Esophagus squamous epithelium (tissue), 5 donors: ENCODE results near the gene FAHD2A. TPM values are rescaled to one million over a fixed set of nuclear protein-coding genes. Genes with fewer than 3 reads are reported as not detected.
A peak's percentile ranks its signal among the peaks of the same experiment; 100 is the strongest.
"Not testable (repeated sequence)": the region's sequence is repeated elsewhere in the genome, so short reads cannot be mapped to it uniquely, and the experiment has no call there.

ENCODE experiments used
- DNase-seq: peaks from one replicate; lab custom pipeline; 2025; lab: John Stamatoyannopoulos, UW
- H3K27ac ChIP-seq, 4 donors: fragments of 200-600 bp; sonication (generic); one replicate each; pipeline ENCODE4 v1.5.1; 2016 to 2019; ENCODE audit warnings: mild to moderate bottlenecking in 1 of 4
- H3K27me3 ChIP-seq, 4 donors: fragments of 200-600 bp; sonication (generic); 1 replicate in 3 of 4; 2 replicates in 1 of 4; pipeline versions ENCODE4 v1.5.1 to v1.6.0; 2017 to 2021; ENCODE audit warnings: antibody characterized with exemption in 1 of 4
- H3K36me3 ChIP-seq, 3 donors: fragments of 200-600 bp; sonication (generic); one replicate each; pipeline ENCODE4 v1.5.1; 2016 to 2019
- H3K4me1 ChIP-seq, 3 donors: fragments of 200-600 bp; sonication (generic); one replicate each; pipeline ENCODE4 v1.5.1; 2017 to 2019
- H3K4me3 ChIP-seq, 4 donors: fragments of 200-600 bp; sonication (generic); 1 replicate in 3 of 4; 2 replicates in 1 of 4; pipeline ENCODE4 v1.5.1; 2016 to 2019; ENCODE audit warnings: mild to moderate bottlenecking in 2 of 4, moderate library complexity in 1 of 4
- H3K9me3 ChIP-seq, 3 donors: fragments of 200-600 bp; sonication (generic); one replicate each; pipeline ENCODE4 v1.5.1; 2016 to 2019
- CTCF ChIP-seq, 6 experiments: fragments of 450-650 bp in 4 of 6; fragments of 200-600 bp in 2 of 6; sonication (generic) in 2 of 6; IDR thresholded peaks; one replicate each; pipeline ENCODE4 v1.5.1; 2016 to 2019; ENCODE audit warnings: antibody characterized with exemption in 6 of 6, mild to moderate bottlenecking in 4 of 6, moderate library complexity in 4 of 6
- POLR2A ChIP-seq, 4 donors: fragments of 450-650 bp; IDR thresholded peaks; one replicate each; pipeline ENCODE4 v1.6.1; 2017; ENCODE audit warnings: antibody characterized with exemption in 4 of 4, mild to moderate bottlenecking in 4 of 4, moderate library complexity in 3 of 4
- WGBS, 2 donors: methylation state at CpG; one replicate each; pipeline ENCODE4 v1.1.5; 2018; 5-methylcytosine and 5-hydroxymethylcytosine counted together
- intact Hi-C: fragments of 100-400 bp; cut with DNase I; formaldehyde crosslinking; loops from one replicate; pipeline ENCODE4 v1.15.0; 2022
- total RNA-seq, 4 donors: library from RNA; depleted of rRNA; stranded (reverse); fragments of >200 nt; gene quantifications; one replicate each; pipeline ENCODE4 v1.1.0, GENCODE V29; 2016
- donor health status: DM: yes; HTN: yes; CAD: no.

FAHD2A gene
- total RNA-seq, 4 donors from 2014 or later: 8.1 to 18.1 (median 13.7) TPM

- H3K4me1 ChIP-seq: peaks cover 14 to 25% (median 15%) of the 10 kb centered on the region in 3 donors
- WGBS, 2 donors: 88 to 93% methylated on average over 6 to 7 of the region's 7 CpGs
- H3K9me3 ChIP-seq: no peaks in the 10 kb centered on the region
- no peak overlapping the region for H3K27ac ChIP-seq
- no peaks in the 10 kb centered on the region for H3K27me3 ChIP-seq
- no peak overlapping the region for H3K4me3 ChIP-seq
- DNase-seq: no peak
- TF ChIP-seq POLR2A (IDR thresholded peaks at IDR 0.05) (no peak), CTCF (IDR thresholded peaks at IDR 0.05) (no peak)
- no peaks in the 10 kb centered on the region for H3K36me3 ChIP-seq
- intact Hi-C loops: no loop called here
Observed at GRCh38 chr2:95399061-95399460, 3.4 kb upstream of the FAHD2A start.

- 74 to 80% methylated on average over 7 to 9 of the region's 9 CpGs for WGBS, 2 donors
- H3K4me1 ChIP-seq: peaks cover 14 to 29% (median 15%) of the 10 kb centered on the region in 3 donors
- DNase-seq: no peak
- intact Hi-C loops: no loop called here
- no peaks in the 10 kb centered on the region for H3K36me3 ChIP-seq
- H3K9me3 ChIP-seq: no peaks in the 10 kb centered on the region
- no peaks in the 10 kb centered on the region for H3K27me3 ChIP-seq
- TF ChIP-seq POLR2A (IDR thresholded peaks at IDR 0.05) (no peak), CTCF (IDR thresholded peaks at IDR 0.05) (no peak)
- peak overlapping the region in 1 of 4 donors; percentile 93 for H3K27ac ChIP-seq
- peak overlapping the region in 3 of 4 donors; percentile 85 to 99 (median 96) for H3K4me3 ChIP-seq
Observed at GRCh38 chr2:95401480-95401879, 1.0 kb upstream of the FAHD2A start.

GRCh38 chr2:95402004-95402369 is 521 bp upstream of the FAHD2A start:
- 0% methylated on average over 7 of the region's 10 CpGs; no CpG with 5 or more reads in 1 of the 2 donors for WGBS, 2 donors

GRCh38 chr2:95403204-95403721 is 755 bp downstream of the FAHD2A start:
- intact Hi-C loops, H3K9me3 ChIP-seq, DNase-seq, H3K27me3 ChIP-seq: not testable (repeated sequence)
- Histone ChIP-seq H3K27ac (peak overlapping the region; percentile 85 to 93 (median 92)), H3K4me3 (peak overlapping the region; percentile 76 to 99 (median 90)), H3K36me3 (peaks cover 0 to 15% (median 0%) of the 10 kb centered on the region in 3 donors), H3K4me1 (peaks cover 14 to 29% (median 15%) of the 10 kb centered on the region in 3 donors)
- 0% methylated on average over 3 to 5 of the region's 5 CpGs for WGBS, 2 donors
- peak in 3 of 6 experiments; percentile 21 to 28 (median 21) for TF ChIP-seq CTCF (IDR thresholded peaks at IDR 0.05)

More at GRCh38 chr2:95402004-95402369, 521 bp upstream of the FAHD2A start:
- H3K27me3 ChIP-seq, H3K36me3 ChIP-seq, intact Hi-C loops, H3K9me3 ChIP-seq, DNase-seq: not testable (repeated sequence)
- Histone ChIP-seq H3K4me3 (peak overlapping the region; percentile 76 to 99 (median 90)), H3K4me1 (peaks cover 14 to 29% (median 15%) of the 10 kb centered on the region in 3 donors), H3K27ac (peak overlapping the region; percentile 85 to 93 (median 92))

GRCh38 chr2:95403824-95404223 is 1.3 kb downstream of the FAHD2A start:
- H3K4me3 ChIP-seq: peak overlapping the region in 1 of 4 donors; percentile 99
- DNase-seq, H3K27ac ChIP-seq, H3K27me3 ChIP-seq, intact Hi-C loops, H3K9me3 ChIP-seq: not testable (repeated sequence)
- peaks cover 14 to 29% (median 15%) of the 10 kb centered on the region in 3 donors for H3K4me1 ChIP-seq
- peaks cover 0 to 21% (median 0%) of the 10 kb centered on the region in 3 donors for H3K36me3 ChIP-seq
- 79 to 83% methylated on average over 4 to 5 of the region's 5 CpGs for WGBS, 2 donors

GRCh38 chr2:95404676-95405075 is 2.2 kb downstream of the FAHD2A start:
- intact Hi-C loops: not testable (repeated sequence)

GRCh38 chr2:95411239-95411638 is 8.7 kb downstream of the FAHD2A start:
- H3K9me3 ChIP-seq, H3K27ac ChIP-seq, DNase-seq, intact Hi-C loops, H3K4me3 ChIP-seq, H3K27me3 ChIP-seq, H3K4me1 ChIP-seq: not testable (repeated sequence)
- WGBS, 2 donors: 40 to 81% methylated on average over 1 to 3 of the region's 5 CpGs
- peaks cover 0 to 37% (median 0%) of the 10 kb centered on the region in 3 donors for H3K36me3 ChIP-seq

More at GRCh38 chr2:95404676-95405075, 2.2 kb downstream of the FAHD2A start:
- Histone ChIP-seq H3K4me1 (peaks cover 14 to 29% (median 15%) of the 10 kb centered on the region in 3 donors), H3K36me3 (peaks cover 0 to 22% (median 0%) of the 10 kb centered on the region in 3 donors)
- not testable (repeated sequence) for H3K4me3 ChIP-seq, H3K27ac ChIP-seq, H3K27me3 ChIP-seq, DNase-seq, H3K9me3 ChIP-seq
- 76 to 86% methylated on average over 3 of the region's 3 CpGs for WGBS, 2 donors
